Epithelial cell of umbilical artery (primary cell): ENCODE results near the gene ZXDA. TPM values are rescaled to one million over a fixed set of nuclear protein-coding genes. Genes with fewer than 3 reads are reported as not detected.

Experiments used
- total RNA-seq: library from RNA; depleted of rRNA; stranded (reverse); fragments of >200 nt; gene quantifications from 2 replicates; pipeline ENCODE4 v1.2.3, GENCODE V29; 2014

The ZXDA gene
- total RNA-seq = 5.5 and 7.0 TPM in 2 replicates

GRCh38 chrX:57910287-57910912, at the start of gene ZXDA:
Gene ZXDA, minus strand, starts transcription at chrX:57910458. Its CDS starts 38 bp downstream, at chrX:57910420.

Other genes with a start within 250 kb of the ZXDA start
- gene NLRP2B, start 230.2 kb downstream of the ZXDA start, total RNA-seq = under 0.01 TPM in 1 of 2 replicates, not detected in the other